Fibroblast of lung (primary cell): Measurements from ENCODE around the gene KLHL29. TPM values are rescaled to one million over a fixed set of nuclear protein-coding genes. Genes with fewer than 3 reads are reported as not detected.

Experiments
- DNase-seq, 2 donors: peaks; one replicate each; pipeline versions ENCODE4 v3.0.0 to v3.0.0-alpha.2; 2010; ENCODE audit warnings: low read depth in 2 of 2
- H2AFZ ChIP-seq: 2 replicates; pipeline ENCODE4 v1.5.1; 2012; ENCODE audit warnings: low read length, control low read depth, inconsistent platforms
- H3K27ac ChIP-seq: 2 replicates; pipeline ENCODE4 v1.5.1; 2011; ENCODE audit warnings: low read length, control low read depth; ENCODE audit not compliant: insufficient read depth
- H3K27me3 ChIP-seq: 2 replicates; pipeline ENCODE4 v1.5.1; 2011; ENCODE audit warnings: mild to moderate bottlenecking, low read length; ENCODE audit not compliant: control insufficient read depth, insufficient read depth
- H3K36me3 ChIP-seq: 2 replicates; pipeline ENCODE4 v1.5.1; 2011; ENCODE audit warnings: low read length; ENCODE audit not compliant: control insufficient read depth, insufficient read depth
- H3K4me1 ChIP-seq: 2 replicates; pipeline ENCODE4 v1.5.1; 2011; ENCODE audit warnings: low read length; ENCODE audit not compliant: control insufficient read depth, insufficient read depth; ENCODE audit errors: extremely low read depth
- H3K4me2 ChIP-seq: 2 replicates; pipeline ENCODE4 v1.5.1; 2011; ENCODE audit warnings: low read length, control low read depth; ENCODE audit not compliant: insufficient read depth; ENCODE audit errors: extremely low read depth
- H3K4me3 ChIP-seq, 4 experiments: fragments of 200-600 bp in 1 of 4; sonication (generic) in 1 of 4; replicated peaks in 1 of 4; 2 replicates each; pipeline ENCODE4 v1.5.1; 2011 to 2016; ENCODE audit warnings: low read length in 4 of 4, low read depth in 3 of 4, mild to moderate bottlenecking in 3 of 4, control low read depth in 2 of 4, inconsistent platforms in 1 of 4, mixed read lengths in 1 of 4; ENCODE audit not compliant: insufficient read depth in 1 of 4; ENCODE audit errors: control extremely low read depth in 1 of 4
- H3K79me2 ChIP-seq: 2 replicates; pipeline ENCODE4 v1.5.1; 2012; ENCODE audit warnings: mild to moderate bottlenecking, low read length, inconsistent platforms; ENCODE audit not compliant: control insufficient read depth, insufficient read depth
- H3K9ac ChIP-seq: 2 replicates; pipeline ENCODE4 v1.5.1; 2011; ENCODE audit warnings: mild to moderate bottlenecking, low read length, control low read depth; ENCODE audit not compliant: insufficient read depth
- H3K9me3 ChIP-seq: 2 replicates; pipeline ENCODE4 v1.5.1; 2012; ENCODE audit warnings: low read depth, low read length; ENCODE audit not compliant: control insufficient read depth, insufficient read depth
- H4K20me1 ChIP-seq: 2 replicates; pipeline ENCODE4 v1.5.1; 2011; ENCODE audit warnings: low read length; ENCODE audit not compliant: control insufficient read depth, insufficient read depth; ENCODE audit errors: extremely low read depth
- EZH2 ChIP-seq: IDR thresholded peaks from 2 replicates; pipeline ENCODE4 v1.5.1; 2012; ENCODE audit warnings: low read length, control low read depth, mild to moderate bottlenecking; ENCODE audit errors: missing control alignments
- polyA plus RNA-seq, 2 donors: library from polyadenylated mRNA; depleted of rRNA in 1 of 2; stranded (reverse) in 1 of 2; unstranded in 1 of 2; fragments of >200 nt; gene quantifications; 2 replicates each; pipeline ENCODE4 v1.2.1, GENCODE V29; 2011 to 2012; ENCODE audit warnings: missing spikeins in 1 of 2
- total RNA-seq: library from RNA; depleted of rRNA; stranded (reverse); fragments of >200 nt; gene quantifications from 2 replicates; pipeline ENCODE4 v1.2.1, GENCODE V29; 2014
- TF ChIP-seq, protein P1 (sequence below), 2 donors: IDR thresholded peaks in 1 of 2; conservative IDR thresholded peaks in 1 of 2; 1 replicate in 1 of 2; 2 replicates in 1 of 2; pipeline ENCODE4 v1.5.1; 2011 to 2012; ENCODE audit warnings: low read length in 2 of 2, control low read depth in 1 of 2, inconsistent platforms in 1 of 2, low read depth in 1 of 2, mild to moderate bottlenecking in 1 of 2

KLHL29 gene
- total and polyA plus RNA-seq, 2 donors (not counting 1 experiment from before 2014, with no cell fraction given), result 7.1 to 7.9 TPM

DNA sequence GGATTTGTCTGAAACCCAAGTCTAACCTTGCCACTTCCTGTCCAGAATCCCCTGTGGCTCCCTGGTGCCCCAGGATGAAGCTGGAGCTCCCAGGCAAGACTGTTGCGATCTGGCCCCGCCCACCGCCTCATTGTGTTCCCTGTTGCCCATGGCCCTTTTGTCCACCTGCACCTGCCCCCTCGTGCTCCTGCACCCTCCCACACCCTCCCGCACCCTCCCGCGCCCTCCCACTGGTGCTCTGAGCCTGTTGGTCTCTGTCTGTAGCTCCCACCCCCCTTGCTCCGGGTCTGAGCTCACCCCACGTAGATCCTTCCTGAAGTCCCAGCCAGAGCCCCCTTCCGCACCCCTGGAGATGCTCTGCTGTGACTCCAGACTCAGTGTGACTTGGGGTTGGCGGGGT, 297.5 kb downstream of the KLHL29 start:
- Histone ChIP-seq H3K79me2 (no peaks in the 10 kb centered on the region), H3K36me3 (no peaks in the 10 kb centered on the region), H2AFZ (no peak overlapping the region), H3K4me2 (no peak overlapping the region), H3K27me3 (no peaks in the 10 kb centered on the region), H3K27ac (no peak overlapping the region), H3K9ac (no peak overlapping the region), H3K9me3 (no peaks in the 10 kb centered on the region), H3K4me1 (no peaks in the 10 kb centered on the region), H3K4me3 (no peak overlapping the region), H4K20me1 (no peaks in the 10 kb centered on the region)
- TF ChIP-seq EZH2, result no peak
- TF ChIP-seq, protein P1, sequence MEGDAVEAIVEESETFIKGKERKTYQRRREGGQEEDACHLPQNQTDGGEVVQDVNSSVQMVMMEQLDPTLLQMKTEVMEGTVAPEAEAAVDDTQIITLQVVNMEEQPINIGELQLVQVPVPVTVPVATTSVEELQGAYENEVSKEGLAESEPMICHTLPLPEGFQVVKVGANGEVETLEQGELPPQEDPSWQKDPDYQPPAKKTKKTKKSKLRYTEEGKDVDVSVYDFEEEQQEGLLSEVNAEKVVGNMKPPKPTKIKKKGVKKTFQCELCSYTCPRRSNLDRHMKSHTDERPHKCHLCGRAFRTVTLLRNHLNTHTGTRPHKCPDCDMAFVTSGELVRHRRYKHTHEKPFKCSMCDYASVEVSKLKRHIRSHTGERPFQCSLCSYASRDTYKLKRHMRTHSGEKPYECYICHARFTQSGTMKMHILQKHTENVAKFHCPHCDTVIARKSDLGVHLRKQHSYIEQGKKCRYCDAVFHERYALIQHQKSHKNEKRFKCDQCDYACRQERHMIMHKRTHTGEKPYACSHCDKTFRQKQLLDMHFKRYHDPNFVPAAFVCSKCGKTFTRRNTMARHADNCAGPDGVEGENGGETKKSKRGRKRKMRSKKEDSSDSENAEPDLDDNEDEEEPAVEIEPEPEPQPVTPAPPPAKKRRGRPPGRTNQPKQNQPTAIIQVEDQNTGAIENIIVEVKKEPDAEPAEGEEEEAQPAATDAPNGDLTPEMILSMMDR (conservative IDR thresholded peaks at IDR 0.05 in 1 of 2, IDR thresholded peaks at IDR 0.05 in 1 of 2; ENCODE audit: low read depth in 1 of 2, low read length in 2 of 2), result no peak
- no peak for DNase-seq

DNA sequence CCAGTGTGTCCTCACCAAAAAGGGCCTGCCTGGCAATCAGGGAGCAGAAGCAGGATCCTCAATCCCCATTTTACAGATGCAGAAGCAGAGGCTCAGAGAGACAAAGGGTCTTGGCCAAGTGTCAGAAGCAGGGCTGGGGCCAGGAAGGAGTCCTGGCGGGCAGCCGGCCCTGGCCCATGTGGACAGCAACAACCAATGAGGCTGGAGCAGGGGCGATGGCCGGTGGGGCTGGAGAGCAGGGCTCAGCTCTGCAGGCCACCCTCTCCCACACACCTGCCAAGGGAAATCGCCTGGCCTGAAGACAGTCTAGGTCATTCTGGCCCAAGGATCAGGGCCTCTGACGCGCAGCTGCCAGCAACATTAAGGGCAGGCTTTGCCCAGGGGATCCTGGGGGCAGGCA, 298.0 kb downstream of the KLHL29 start:
- Histone ChIP-seq H3K27me3 (no peaks in the 10 kb centered on the region), H3K9ac (no peak overlapping the region), H3K27ac (no peak overlapping the region), H3K4me2 (no peak overlapping the region), H3K79me2 (no peaks in the 10 kb centered on the region), H3K9me3 (no peaks in the 10 kb centered on the region), H3K4me1 (no peaks in the 10 kb centered on the region), H3K4me3 (no peak overlapping the region), H4K20me1 (no peaks in the 10 kb centered on the region), H3K36me3 (no peaks in the 10 kb centered on the region), H2AFZ (no peak overlapping the region)
- DNase-seq, result no peak
- no peak for TF ChIP-seq EZH2
- TF ChIP-seq, protein P1 (conservative IDR thresholded peaks at IDR 0.05 in 1 of 2, IDR thresholded peaks at IDR 0.05 in 1 of 2; ENCODE audit: low read depth in 1 of 2, low read length in 2 of 2), result no peak

DNA sequence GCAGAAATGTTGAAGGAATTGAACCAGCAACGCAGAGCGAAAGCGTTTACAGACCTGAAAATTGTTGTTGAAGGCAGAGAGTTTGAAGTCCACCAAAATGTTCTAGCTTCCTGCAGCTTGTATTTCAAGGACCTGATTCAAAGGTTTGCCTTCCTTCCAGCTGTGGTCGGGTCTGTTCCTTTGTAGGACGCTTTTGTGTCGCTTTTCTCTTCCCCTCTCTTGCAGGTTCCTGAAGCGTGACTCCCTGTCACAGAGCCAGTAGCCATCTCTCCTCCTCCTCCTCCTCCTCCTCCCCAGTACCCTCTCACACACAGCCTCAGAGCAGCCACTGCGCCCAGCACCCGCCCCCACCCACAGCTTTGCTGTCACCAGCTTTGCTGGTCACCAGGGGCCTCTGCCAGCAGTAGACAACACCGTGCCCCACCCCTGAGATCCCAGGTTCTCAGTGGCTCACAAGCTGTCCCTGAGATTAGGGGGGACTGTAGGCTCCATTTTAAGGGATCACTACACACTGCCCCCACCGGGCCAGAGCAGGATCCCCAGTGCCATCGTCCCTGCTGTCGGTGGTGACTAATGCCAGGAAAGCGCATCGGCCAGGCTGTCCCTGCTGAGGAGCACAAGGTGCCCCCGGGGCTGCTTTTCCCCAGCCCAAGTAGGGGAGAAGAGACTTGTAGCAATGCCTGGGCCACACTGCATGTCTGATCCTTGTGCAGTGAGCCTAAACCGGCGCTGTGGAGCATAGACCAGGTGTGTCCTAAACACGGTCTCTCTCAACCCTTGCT, 299.6 kb downstream of the KLHL29 start:
- TF ChIP-seq, protein P1 (conservative IDR thresholded peaks at IDR 0.05 in 1 of 2, IDR thresholded peaks at IDR 0.05 in 1 of 2; ENCODE audit: low read depth in 1 of 2, low read length in 2 of 2), result no peak
- no peak for TF ChIP-seq EZH2
- Histone ChIP-seq H3K9me3 (no peaks in the 10 kb centered on the region), H3K4me3 (no peak overlapping the region), H3K27ac (no peak overlapping the region), H3K79me2 (no peaks in the 10 kb centered on the region), H3K4me1 (no peaks in the 10 kb centered on the region), H3K27me3 (no peaks in the 10 kb centered on the region), H2AFZ (no peak overlapping the region), H3K36me3 (no peaks in the 10 kb centered on the region), H4K20me1 (no peaks in the 10 kb centered on the region), H3K4me2 (no peak overlapping the region), H3K9ac (no peak overlapping the region)
- no peak for DNase-seq
